ENCODE results near the gene CALR3.
A peak's percentile ranks its signal among the peaks of the same experiment; 100 is the strongest.

Gene CALR3

GRCh38 chr19:16446724-16447368, 49.1 kb downstream of the CALR3 start:
- H3K27ac Mint-ChIP-seq = peak overlapping the region; percentile 33
- H3K4me3 Mint-ChIP-seq = no peak overlapping the region
- H3K36me3 Mint-ChIP-seq = peaks cover 13% of the 10 kb centered on the region
- CTCF ChIA-PET = no interaction called here
- H3K4me1 Mint-ChIP-seq = peaks cover 44% of the 10 kb centered on the region
- no peaks in the 10 kb centered on the region for H3K27me3 Mint-ChIP-seq
- peaks cover 4% of the 10 kb centered on the region for H3K9me3 Mint-ChIP-seq
- DNase-seq = peak; percentile 37

- H3K27ac Mint-ChIP-seq = no peak overlapping the region
- CTCF ChIA-PET = no interaction called here
- H3K4me3 Mint-ChIP-seq = no peak overlapping the region
- no peaks in the 10 kb centered on the region for H3K27me3 Mint-ChIP-seq
- H3K4me1 Mint-ChIP-seq = peaks cover 44% of the 10 kb centered on the region
- H3K36me3 Mint-ChIP-seq = peaks cover 16% of the 10 kb centered on the region
- DNase-seq = no peak
- H3K9me3 Mint-ChIP-seq = peaks cover 4% of the 10 kb centered on the region
Observed at GRCh38 chr19:16446108-16446723, 49.8 kb downstream of the CALR3 start.

- Mint-ChIP-seq H3K4me3 (no peak overlapping the region), H3K9me3 (peaks cover 4% of the 10 kb centered on the region), H3K36me3 (peaks cover 18% of the 10 kb centered on the region), H3K27ac (peak overlapping the region; percentile 19), H3K4me1 (peaks cover 44% of the 10 kb centered on the region), H3K27me3 (no peaks in the 10 kb centered on the region)
- CTCF ChIA-PET = interaction anchor here (1.3 kb wide), 1 partner anchor 232 kb away, joined by 4 read pairs; no protein-coding TSS in a partner anchor
- DNase-seq = no peak
Observed at GRCh38 chr19:16445238-16446107, 50.5 kb downstream of the CALR3 start.

GRCh38 chr19:16444269-16444600, 51.7 kb downstream of the CALR3 start:
- peaks cover 34% of the 10 kb centered on the region for H3K4me1 Mint-ChIP-seq

GRCh38 chr19:16442386-16443276, 53.3 kb downstream of the CALR3 start:
- Mint-ChIP-seq H3K4me1 (peaks cover 23% of the 10 kb centered on the region), H3K4me3 (no peak overlapping the region)
- CTCF ChIA-PET = no interaction called here

More at GRCh38 chr19:16444269-16444600, 51.7 kb downstream of the CALR3 start:
- Mint-ChIP-seq H3K4me3 (no peak overlapping the region), H3K27me3 (no peaks in the 10 kb centered on the region), H3K36me3 (peaks cover 13% of the 10 kb centered on the region), H3K27ac (no peak overlapping the region), H3K9me3 (no peaks in the 10 kb centered on the region)
- CTCF ChIA-PET = interaction anchor here (1.3 kb wide), 1 partner anchor 233 kb away, joined by 4 read pairs; no protein-coding TSS in a partner anchor
- no peak for DNase-seq

GRCh38 chr19:16441661-16442162, 54.3 kb downstream of the CALR3 start:
- H3K4me3 Mint-ChIP-seq = no peak overlapping the region
- H3K27ac Mint-ChIP-seq = no peak overlapping the region
- no peaks in the 10 kb centered on the region for H3K9me3 Mint-ChIP-seq
- CTCF ChIA-PET = interaction anchor here (1.2 kb wide), 1 partner anchor 12 kb away, joined by 3 read pairs; no protein-coding TSS in a partner anchor
- peaks cover 14% of the 10 kb centered on the region for H3K4me1 Mint-ChIP-seq
- H3K27me3 Mint-ChIP-seq = no peaks in the 10 kb centered on the region
- peaks cover 20% of the 10 kb centered on the region for H3K36me3 Mint-ChIP-seq
- peak; percentile 45 for DNase-seq

More at GRCh38 chr19:16442386-16443276, 53.3 kb downstream of the CALR3 start:
- Mint-ChIP-seq H3K36me3 (peaks cover 11% of the 10 kb centered on the region), H3K27ac (no peak overlapping the region), H3K27me3 (no peaks in the 10 kb centered on the region), H3K9me3 (no peaks in the 10 kb centered on the region)
- DNase-seq = no peak

- H3K4me1 Mint-ChIP-seq = peaks cover 13% of the 10 kb centered on the region
- DNase-seq = no peak
- CTCF ChIA-PET = no interaction called here
- no peaks in the 10 kb centered on the region for H3K9me3 Mint-ChIP-seq
- peaks cover 32% of the 10 kb centered on the region for H3K36me3 Mint-ChIP-seq
- no peaks in the 10 kb centered on the region for H3K27me3 Mint-ChIP-seq
- H3K4me3 Mint-ChIP-seq = no peak overlapping the region
- peak overlapping the region; percentile 73 for H3K27ac Mint-ChIP-seq
Observed at GRCh38 chr19:16436780-16437332, 59.1 kb downstream of the CALR3 start.

- H3K27me3 Mint-ChIP-seq = no peaks in the 10 kb centered on the region
Observed at GRCh38 chr19:16435999-16436650, 59.8 kb downstream of the CALR3 start.

GRCh38 chr19:16435238-16435917, 60.6 kb downstream of the CALR3 start:
- H3K4me1 Mint-ChIP-seq = peaks cover 13% of the 10 kb centered on the region

More at GRCh38 chr19:16435999-16436650, 59.8 kb downstream of the CALR3 start:
- Mint-ChIP-seq H3K4me1 (peaks cover 13% of the 10 kb centered on the region), H3K4me3 (no peak overlapping the region), H3K27ac (no peak overlapping the region), H3K36me3 (peaks cover 29% of the 10 kb centered on the region), H3K9me3 (no peaks in the 10 kb centered on the region)
- CTCF ChIA-PET = no interaction called here
- no peak for DNase-seq

GRCh38 chr19:16433986-16434385, 62.0 kb downstream of the CALR3 start:
- Mint-ChIP-seq H3K27ac (no peak overlapping the region), H3K4me1 (peaks cover 21% of the 10 kb centered on the region), H3K9me3 (no peaks in the 10 kb centered on the region), H3K4me3 (no peak overlapping the region), H3K36me3 (peaks cover 34% of the 10 kb centered on the region), H3K27me3 (no peaks in the 10 kb centered on the region)
- CTCF ChIA-PET = interaction anchor here (1.2 kb wide), 1 partner anchor 24 kb away, joined by 3 read pairs; no protein-coding TSS in a partner anchor
- no peak for DNase-seq

More at GRCh38 chr19:16435238-16435917, 60.6 kb downstream of the CALR3 start:
- H3K36me3 Mint-ChIP-seq = peaks cover 31% of the 10 kb centered on the region
- no peak for DNase-seq
- CTCF ChIA-PET = no interaction called here
- H3K9me3 Mint-ChIP-seq = no peaks in the 10 kb centered on the region
- H3K27me3 Mint-ChIP-seq = no peaks in the 10 kb centered on the region
- H3K27ac Mint-ChIP-seq = no peak overlapping the region
- H3K4me3 Mint-ChIP-seq = no peak overlapping the region

- Mint-ChIP-seq H3K27me3 (no peaks in the 10 kb centered on the region), H3K9me3 (no peaks in the 10 kb centered on the region), H3K4me1 (peaks cover 30% of the 10 kb centered on the region), H3K4me3 (no peak overlapping the region), H3K36me3 (peaks cover 32% of the 10 kb centered on the region), H3K27ac (peak overlapping the region; percentile 60)
- CTCF ChIA-PET = no interaction called here
- DNase-seq = no peak
Observed at GRCh38 chr19:16429759-16430091, 66.2 kb downstream of the CALR3 start.

- H3K27me3 Mint-ChIP-seq = no peaks in the 10 kb centered on the region
- peak overlapping the region; percentile 60 for H3K27ac Mint-ChIP-seq
- CTCF ChIA-PET = no interaction called here
- no peak for DNase-seq
- peaks cover 30% of the 10 kb centered on the region for H3K4me1 Mint-ChIP-seq
- no peak overlapping the region for H3K4me3 Mint-ChIP-seq
- peaks cover 30% of the 10 kb centered on the region for H3K36me3 Mint-ChIP-seq
- no peaks in the 10 kb centered on the region for H3K9me3 Mint-ChIP-seq
Observed at GRCh38 chr19:16429066-16429758, 66.8 kb downstream of the CALR3 start.
